Measurements from ENCODE around the gene BCS1L.
"Not testable (repeated sequence)": the region's sequence is repeated elsewhere in the genome, so short reads cannot be mapped to it uniquely, and the experiment has no call there.

The BCS1L gene

GRCh38 chr2:218663901-218664300 is 4.4 kb downstream of the BCS1L start:
- H3K4me3 ChIP-seq (ENCODE audit: low read length), result no peak overlapping the region
- no peak overlapping the region for H3K27ac ChIP-seq (ENCODE audit: low read depth, low read length)
- peaks cover 6% of the 10 kb centered on the region for H3K4me1 ChIP-seq (ENCODE audit: control insufficient read depth, insufficient read depth, low read length)
- no peaks in the 10 kb centered on the region for H3K27me3 ChIP-seq (ENCODE audit: control insufficient read depth, insufficient read depth, low read length)
- no peak overlapping the region for H3K9ac ChIP-seq (ENCODE audit: low read length)
- peaks cover 36% of the 10 kb centered on the region for H3K36me3 ChIP-seq (ENCODE audit: control insufficient read depth, insufficient read depth, low read length)

- Histone ChIP-seq H3K36me3 (ENCODE audit: control insufficient read depth, insufficient read depth, low read length) (peaks cover 36% of the 10 kb centered on the region), H3K27ac (ENCODE audit: low read depth, low read length) (no peak overlapping the region), H3K4me3 (ENCODE audit: low read length) (no peak overlapping the region), H3K4me1 (ENCODE audit: control insufficient read depth, insufficient read depth, low read length) (peaks cover 6% of the 10 kb centered on the region), H3K9ac (ENCODE audit: low read length) (no peak overlapping the region), H3K27me3 (ENCODE audit: control insufficient read depth, insufficient read depth, low read length) (no peaks in the 10 kb centered on the region)
Measured at GRCh38 chr2:218664653-218665052, 5.2 kb downstream of the BCS1L start.

DNA sequence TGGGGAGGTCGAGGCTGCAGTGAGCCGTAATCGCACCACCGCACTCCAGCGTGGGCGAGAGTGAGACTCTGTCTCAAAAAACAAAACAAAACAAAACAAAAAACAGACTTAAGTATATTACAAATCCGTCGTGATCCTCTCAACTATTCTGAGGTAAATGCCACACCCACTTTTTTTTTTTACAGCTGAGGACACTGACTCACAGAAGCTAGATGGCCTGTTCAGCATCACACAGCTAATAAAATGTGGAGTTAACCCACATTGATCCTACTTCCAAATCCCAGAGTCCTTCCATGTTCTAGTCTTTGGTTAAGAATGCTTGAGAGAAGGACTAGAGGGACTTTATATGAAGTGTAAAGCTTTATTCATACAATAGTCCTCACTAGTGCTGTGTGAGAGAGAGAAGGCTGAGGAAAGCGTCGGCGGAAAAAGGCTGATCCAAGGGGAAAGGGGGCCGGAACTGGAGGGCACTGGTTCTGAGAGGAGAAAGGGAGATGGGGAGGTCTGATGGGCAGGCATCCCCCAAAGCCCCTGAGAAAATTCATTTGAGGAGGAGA is 11.7 kb downstream of the BCS1L start:
- no peaks in the 10 kb centered on the region for H3K36me3 ChIP-seq (ENCODE audit: control insufficient read depth, insufficient read depth, low read length)
- H3K27me3 ChIP-seq (ENCODE audit: control insufficient read depth, insufficient read depth, low read length), result no peaks in the 10 kb centered on the region
- peaks cover 7% of the 10 kb centered on the region for H3K4me1 ChIP-seq (ENCODE audit: control insufficient read depth, insufficient read depth, low read length)
- no peak overlapping the region for H3K9ac ChIP-seq (ENCODE audit: low read length)
- peak overlapping the region; percentile 70 for H3K27ac ChIP-seq (ENCODE audit: low read depth, low read length)
- peak overlapping the region; percentile 88 for H3K4me3 ChIP-seq (ENCODE audit: low read length)

- peak within 1 kb of the TSS; percentile 70 for H3K27ac ChIP-seq (ENCODE audit: low read depth, low read length)
- no peaks in the 10 kb centered on the region for H3K27me3 ChIP-seq (ENCODE audit: control insufficient read depth, insufficient read depth, low read length)
- H3K4me1 ChIP-seq (ENCODE audit: control insufficient read depth, insufficient read depth, low read length), result peaks cover 7% of the 10 kb centered on the region
- no peaks in the 10 kb centered on the region for H3K36me3 ChIP-seq (ENCODE audit: control insufficient read depth, insufficient read depth, low read length)
- H3K4me3 ChIP-seq (ENCODE audit: low read length), result peak within 1 kb of the TSS; percentile 88
- peak within 1 kb of the TSS; percentile 53 for H3K9ac ChIP-seq (ENCODE audit: low read length)
Measured at GRCh38 chr2:218671654-218672566, 12.4 kb downstream of the BCS1L start, which contains the start of the genes RNF25 and STK36. Gene RNF25 (minus strand): TSS chr2:218672002. CDS start chr2:218671970, 32 bp downstream. Gene STK36 (plus strand): TSS chr2:218672086. CDS start chr2:218672830, 744 bp downstream.

DNA sequence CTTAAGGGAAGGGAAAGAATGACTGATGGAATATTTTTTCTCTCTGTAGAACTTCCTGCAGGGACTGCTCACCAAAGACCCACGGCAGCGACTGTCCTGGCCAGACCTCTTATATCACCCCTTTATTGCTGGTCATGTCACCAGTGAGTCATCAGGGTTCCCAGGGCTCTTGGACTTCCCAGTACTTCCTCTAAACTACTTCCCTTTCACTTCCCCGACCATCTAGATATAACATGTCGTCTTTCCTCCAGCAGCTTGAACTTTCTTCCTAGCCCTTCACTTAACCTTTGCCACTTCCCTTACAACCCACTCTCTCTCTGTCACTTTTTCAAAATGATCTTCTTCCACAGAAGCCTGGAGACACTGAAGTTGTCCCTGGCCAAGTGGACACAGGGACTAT is 19.6 kb downstream of the BCS1L start:
- H3K36me3 ChIP-seq (ENCODE audit: control insufficient read depth, insufficient read depth, low read length), result peaks cover 7% of the 10 kb centered on the region
- no peak overlapping the region for H3K9ac ChIP-seq (ENCODE audit: low read length)

GRCh38 chr2:218680061-218680460 is 20.6 kb downstream of the BCS1L start:
- H3K4me3 ChIP-seq (ENCODE audit: low read length), result no peak overlapping the region
- H3K36me3 ChIP-seq (ENCODE audit: control insufficient read depth, insufficient read depth, low read length), result peaks cover 7% of the 10 kb centered on the region

More for the DNA sequence above, 19.6 kb downstream of the BCS1L start:
- Histone ChIP-seq H3K4me3 (ENCODE audit: low read length) (no peak overlapping the region), H3K4me1 (ENCODE audit: control insufficient read depth, insufficient read depth, low read length) (no peaks in the 10 kb centered on the region), H3K27ac (ENCODE audit: low read depth, low read length) (no peak overlapping the region), H3K27me3 (ENCODE audit: control insufficient read depth, insufficient read depth, low read length) (no peaks in the 10 kb centered on the region)

GRCh38 chr2:218687400-218688060 is 28.0 kb downstream of the BCS1L start:
- not testable (repeated sequence) for H3K27me3 ChIP-seq (ENCODE audit: control insufficient read depth, insufficient read depth, low read length); H3K27ac ChIP-seq (ENCODE audit: low read depth, low read length)

More at GRCh38 chr2:218680061-218680460, 20.6 kb downstream of the BCS1L start:
- no peaks in the 10 kb centered on the region for H3K4me1 ChIP-seq (ENCODE audit: control insufficient read depth, insufficient read depth, low read length)
- no peaks in the 10 kb centered on the region for H3K27me3 ChIP-seq (ENCODE audit: control insufficient read depth, insufficient read depth, low read length)
- no peak overlapping the region for H3K27ac ChIP-seq (ENCODE audit: low read depth, low read length)
- H3K9ac ChIP-seq (ENCODE audit: low read length), result no peak overlapping the region

GRCh38 chr2:218691234-218691633 is 31.8 kb downstream of the BCS1L start:
- peaks cover 7% of the 10 kb centered on the region for H3K36me3 ChIP-seq (ENCODE audit: control insufficient read depth, insufficient read depth, low read length)
- no peaks in the 10 kb centered on the region for H3K27me3 ChIP-seq (ENCODE audit: control insufficient read depth, insufficient read depth, low read length)
- peaks cover 4% of the 10 kb centered on the region for H3K4me1 ChIP-seq (ENCODE audit: control insufficient read depth, insufficient read depth, low read length)
- H3K27ac ChIP-seq (ENCODE audit: low read depth, low read length), result no peak overlapping the region
- no peak overlapping the region for H3K4me3 ChIP-seq (ENCODE audit: low read length)
- no peak overlapping the region for H3K9ac ChIP-seq (ENCODE audit: low read length)

More at GRCh38 chr2:218687400-218688060, 28.0 kb downstream of the BCS1L start:
- not testable (repeated sequence) for H3K36me3 ChIP-seq (ENCODE audit: control insufficient read depth, insufficient read depth, low read length); H3K4me3 ChIP-seq (ENCODE audit: low read length); H3K4me1 ChIP-seq (ENCODE audit: control insufficient read depth, insufficient read depth, low read length); H3K9ac ChIP-seq (ENCODE audit: low read length)

DNA sequence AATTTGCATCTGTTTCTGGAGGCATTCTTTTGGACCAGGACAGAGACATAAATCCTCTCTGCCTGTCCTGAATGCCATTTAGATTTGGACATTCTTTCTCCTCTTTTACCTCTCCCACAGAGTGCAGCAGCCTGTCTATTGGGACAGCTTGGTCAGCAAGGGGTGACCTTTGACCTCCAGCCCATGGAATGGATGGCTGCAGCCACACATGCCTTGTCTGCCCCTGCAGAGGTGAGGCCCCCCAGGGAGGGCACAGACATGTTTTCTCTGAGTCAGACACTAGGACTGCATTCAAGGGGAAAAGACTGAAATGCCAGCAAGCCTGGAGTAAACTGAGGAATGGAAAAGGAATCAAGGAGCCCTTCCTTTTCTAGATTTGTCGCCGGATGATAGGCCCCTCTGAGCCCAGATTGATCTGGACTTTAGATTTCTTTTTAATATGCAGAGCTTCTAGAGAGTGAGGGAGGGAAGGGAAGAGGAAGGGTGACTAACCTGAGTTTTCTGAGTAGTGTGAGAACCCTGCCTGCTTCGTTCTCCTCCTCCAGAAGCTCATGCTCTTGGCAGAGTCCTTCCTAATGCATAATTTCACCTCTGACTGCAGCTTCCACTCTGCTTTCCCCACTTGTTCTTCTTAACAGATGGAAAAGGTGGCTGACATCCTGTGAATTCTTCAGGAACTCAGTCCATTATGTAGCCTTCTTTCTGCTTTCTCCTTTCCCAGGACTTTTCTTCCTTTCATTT is 35.1 kb downstream of the BCS1L start:
- H3K27me3 ChIP-seq (ENCODE audit: control insufficient read depth, insufficient read depth, low read length), result no peaks in the 10 kb centered on the region
- H3K36me3 ChIP-seq (ENCODE audit: control insufficient read depth, insufficient read depth, low read length), result peaks cover 7% of the 10 kb centered on the region
- no peak overlapping the region for H3K4me3 ChIP-seq (ENCODE audit: low read length)
- no peak overlapping the region for H3K9ac ChIP-seq (ENCODE audit: low read length)
- H3K27ac ChIP-seq (ENCODE audit: low read depth, low read length), result no peak overlapping the region
- peaks cover 2% of the 10 kb centered on the region for H3K4me1 ChIP-seq (ENCODE audit: control insufficient read depth, insufficient read depth, low read length)

DNA sequence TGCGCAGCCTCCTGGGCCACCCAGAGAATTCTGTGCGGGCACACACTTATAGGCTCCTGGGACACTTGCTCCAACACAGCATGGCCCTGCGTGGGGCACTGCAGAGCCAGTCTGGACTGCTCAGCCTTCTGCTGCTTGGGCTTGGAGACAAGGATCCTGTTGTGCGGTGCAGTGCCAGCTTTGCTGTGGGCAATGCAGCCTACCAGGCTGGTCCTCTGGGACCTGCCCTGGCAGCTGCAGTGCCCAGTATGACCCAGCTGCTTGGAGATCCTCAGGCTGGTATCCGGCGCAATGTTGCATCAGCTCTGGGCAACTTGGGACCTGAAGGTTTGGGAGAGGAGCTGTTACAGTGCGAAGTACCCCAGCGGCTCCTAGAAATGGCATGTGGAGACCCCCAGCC is 39.4 kb downstream of the BCS1L start:
- H3K4me3 ChIP-seq (ENCODE audit: low read length), result no peak overlapping the region
- H3K27me3 ChIP-seq (ENCODE audit: control insufficient read depth, insufficient read depth, low read length), result no peaks in the 10 kb centered on the region
- H3K4me1 ChIP-seq (ENCODE audit: control insufficient read depth, insufficient read depth, low read length), result no peaks in the 10 kb centered on the region
- no peaks in the 10 kb centered on the region for H3K36me3 ChIP-seq (ENCODE audit: control insufficient read depth, insufficient read depth, low read length)
- H3K27ac ChIP-seq (ENCODE audit: low read depth, low read length), result no peak overlapping the region
- H3K9ac ChIP-seq (ENCODE audit: low read length), result no peak overlapping the region

- Histone ChIP-seq H3K36me3 (ENCODE audit: control insufficient read depth, insufficient read depth, low read length) (no peaks in the 10 kb centered on the region), H3K4me1 (ENCODE audit: control insufficient read depth, insufficient read depth, low read length) (no peaks in the 10 kb centered on the region), H3K27ac (ENCODE audit: low read depth, low read length) (no peak overlapping the region), H3K27me3 (ENCODE audit: control insufficient read depth, insufficient read depth, low read length) (no peaks in the 10 kb centered on the region), H3K9ac (ENCODE audit: low read length) (no peak overlapping the region), H3K4me3 (ENCODE audit: low read length) (no peak overlapping the region)
Measured at GRCh38 chr2:218701806-218702205, 42.3 kb downstream of the BCS1L start.

- Histone ChIP-seq H3K4me3 (ENCODE audit: low read length) (no peak overlapping the region), H3K9ac (ENCODE audit: low read length) (no peak overlapping the region), H3K27me3 (ENCODE audit: control insufficient read depth, insufficient read depth, low read length) (no peaks in the 10 kb centered on the region), H3K27ac (ENCODE audit: low read depth, low read length) (no peak overlapping the region), H3K4me1 (ENCODE audit: control insufficient read depth, insufficient read depth, low read length) (no peaks in the 10 kb centered on the region), H3K36me3 (ENCODE audit: control insufficient read depth, insufficient read depth, low read length) (no peaks in the 10 kb centered on the region)
Measured at GRCh38 chr2:218703341-218703740, 43.9 kb downstream of the BCS1L start.

All from rectal smooth muscle tissue (tissue), 1 donor.